ENCODE data around the gene NFS1.

Gene NFS1

DNA sequence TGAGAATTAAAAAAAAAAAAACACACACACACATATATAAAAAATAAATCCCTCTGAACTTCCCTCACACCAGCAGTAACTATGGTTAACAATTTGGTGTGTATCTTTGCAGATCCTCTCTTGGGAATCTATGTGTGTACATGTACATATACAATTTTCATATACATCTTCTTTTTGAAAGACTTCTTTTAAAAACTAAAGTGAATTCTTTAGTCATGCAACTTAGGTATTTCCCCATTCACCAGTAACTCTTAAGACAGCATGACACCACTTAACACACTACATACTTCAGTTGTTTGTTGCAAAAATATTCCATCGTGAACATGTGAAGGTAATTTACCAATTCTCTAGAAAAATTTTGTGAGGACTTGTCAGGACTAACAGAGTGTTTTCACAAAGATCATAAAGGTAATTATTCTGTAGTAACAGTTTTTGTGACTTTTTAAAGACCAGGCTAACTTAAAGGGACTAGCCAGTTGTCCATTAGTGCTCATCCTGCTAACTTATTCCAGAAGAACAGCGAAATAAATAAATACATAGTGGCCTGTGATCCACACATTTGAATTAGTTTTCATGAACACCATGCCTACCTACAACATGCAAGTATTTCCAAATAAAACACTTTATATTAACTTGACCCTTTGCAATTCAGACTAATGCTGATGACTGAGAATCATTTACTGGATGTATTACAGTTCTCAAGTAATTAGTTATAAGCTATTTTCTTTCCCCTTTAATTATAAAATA lies 30.9 kb upstream of the NFS1 start:
- no peak overlapping the region for H3K27ac ChIP-seq (ENCODE audit: low read length)
- H3K9ac ChIP-seq (ENCODE audit: low read length), result no peak overlapping the region
- H3K27me3 ChIP-seq (ENCODE audit: low read depth, low read length), result no peaks in the 10 kb centered on the region
- peaks cover 80% of the 10 kb centered on the region for H3K36me3 ChIP-seq (replicated peaks; ENCODE audit: low read depth, low read length)
- H3K4me2 ChIP-seq (ENCODE audit: low read length), result no peak overlapping the region
- no peak overlapping the region for H2AFZ ChIP-seq (ENCODE audit: low read depth, low read length)
- H3K79me2 ChIP-seq (ENCODE audit: low read length), result peaks cover 98% of the 10 kb centered on the region
- no peak for TF ChIP-seq EZH2phosphoT487 (IDR thresholded peaks at IDR 0.05; ENCODE audit: low read depth)
- TF ChIP-seq, protein P1, sequence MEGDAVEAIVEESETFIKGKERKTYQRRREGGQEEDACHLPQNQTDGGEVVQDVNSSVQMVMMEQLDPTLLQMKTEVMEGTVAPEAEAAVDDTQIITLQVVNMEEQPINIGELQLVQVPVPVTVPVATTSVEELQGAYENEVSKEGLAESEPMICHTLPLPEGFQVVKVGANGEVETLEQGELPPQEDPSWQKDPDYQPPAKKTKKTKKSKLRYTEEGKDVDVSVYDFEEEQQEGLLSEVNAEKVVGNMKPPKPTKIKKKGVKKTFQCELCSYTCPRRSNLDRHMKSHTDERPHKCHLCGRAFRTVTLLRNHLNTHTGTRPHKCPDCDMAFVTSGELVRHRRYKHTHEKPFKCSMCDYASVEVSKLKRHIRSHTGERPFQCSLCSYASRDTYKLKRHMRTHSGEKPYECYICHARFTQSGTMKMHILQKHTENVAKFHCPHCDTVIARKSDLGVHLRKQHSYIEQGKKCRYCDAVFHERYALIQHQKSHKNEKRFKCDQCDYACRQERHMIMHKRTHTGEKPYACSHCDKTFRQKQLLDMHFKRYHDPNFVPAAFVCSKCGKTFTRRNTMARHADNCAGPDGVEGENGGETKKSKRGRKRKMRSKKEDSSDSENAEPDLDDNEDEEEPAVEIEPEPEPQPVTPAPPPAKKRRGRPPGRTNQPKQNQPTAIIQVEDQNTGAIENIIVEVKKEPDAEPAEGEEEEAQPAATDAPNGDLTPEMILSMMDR (IDR thresholded peaks at IDR 0.05; ENCODE audit: low read depth, low read length), result no peak
- peaks cover 87% of the 10 kb centered on the region for H4K20me1 ChIP-seq (ENCODE audit: insufficient read depth, low read length)
- no peak overlapping the region for H3K4me3 ChIP-seq (ENCODE audit: low read length)
- no peaks in the 10 kb centered on the region for H3K9me3 ChIP-seq (ENCODE audit: insufficient read depth, low read length)
- no peaks in the 10 kb centered on the region for H3K4me1 ChIP-seq (ENCODE audit: low read length)

DNA sequence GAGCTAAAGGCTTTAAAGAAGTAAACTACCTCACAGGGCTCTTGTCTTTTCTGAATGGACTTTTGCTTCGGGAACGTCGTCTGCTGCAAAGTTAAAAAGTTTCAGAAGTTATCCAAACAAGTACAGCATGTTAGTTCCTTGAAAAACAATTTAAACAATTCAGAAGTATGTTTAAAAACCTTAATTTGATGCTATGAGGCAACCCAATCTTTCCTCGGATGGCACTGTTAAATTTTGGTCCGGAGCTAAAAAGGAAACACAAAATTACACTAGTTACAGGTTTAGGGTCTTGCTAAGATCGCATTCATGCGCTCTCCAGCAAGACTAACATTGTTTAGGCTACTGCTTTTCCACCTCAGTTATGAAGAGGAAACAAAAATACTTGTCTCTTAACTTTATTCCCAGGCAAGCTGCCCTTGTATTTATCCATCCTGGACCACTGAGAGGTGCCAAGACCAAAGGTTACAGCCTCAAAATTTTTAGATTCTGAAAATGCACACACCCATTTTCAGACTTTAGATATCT lies 30.2 kb upstream of the NFS1 start:
- no peaks in the 10 kb centered on the region for H3K27me3 ChIP-seq (ENCODE audit: low read depth, low read length)
- H3K36me3 ChIP-seq (replicated peaks; ENCODE audit: low read depth, low read length), result peaks cover 80% of the 10 kb centered on the region
- H4K20me1 ChIP-seq (ENCODE audit: insufficient read depth, low read length), result peaks cover 86% of the 10 kb centered on the region
- no peak for TF ChIP-seq EZH2phosphoT487 (IDR thresholded peaks at IDR 0.05; ENCODE audit: low read depth)
- TF ChIP-seq, protein P1 (IDR thresholded peaks at IDR 0.05; ENCODE audit: low read depth, low read length), result no peak
- no peak overlapping the region for H3K9ac ChIP-seq (ENCODE audit: low read length)
- H3K27ac ChIP-seq (ENCODE audit: low read length), result no peak overlapping the region
- no peaks in the 10 kb centered on the region for H3K9me3 ChIP-seq (ENCODE audit: insufficient read depth, low read length)
- no peak overlapping the region for H2AFZ ChIP-seq (ENCODE audit: low read depth, low read length)
- H3K4me2 ChIP-seq (ENCODE audit: low read length), result no peak overlapping the region
- no peaks in the 10 kb centered on the region for H3K4me1 ChIP-seq (ENCODE audit: low read length)
- H3K79me2 ChIP-seq (ENCODE audit: low read length), result peaks cover 98% of the 10 kb centered on the region
- H3K4me3 ChIP-seq (ENCODE audit: low read length), result no peak overlapping the region

DNA sequence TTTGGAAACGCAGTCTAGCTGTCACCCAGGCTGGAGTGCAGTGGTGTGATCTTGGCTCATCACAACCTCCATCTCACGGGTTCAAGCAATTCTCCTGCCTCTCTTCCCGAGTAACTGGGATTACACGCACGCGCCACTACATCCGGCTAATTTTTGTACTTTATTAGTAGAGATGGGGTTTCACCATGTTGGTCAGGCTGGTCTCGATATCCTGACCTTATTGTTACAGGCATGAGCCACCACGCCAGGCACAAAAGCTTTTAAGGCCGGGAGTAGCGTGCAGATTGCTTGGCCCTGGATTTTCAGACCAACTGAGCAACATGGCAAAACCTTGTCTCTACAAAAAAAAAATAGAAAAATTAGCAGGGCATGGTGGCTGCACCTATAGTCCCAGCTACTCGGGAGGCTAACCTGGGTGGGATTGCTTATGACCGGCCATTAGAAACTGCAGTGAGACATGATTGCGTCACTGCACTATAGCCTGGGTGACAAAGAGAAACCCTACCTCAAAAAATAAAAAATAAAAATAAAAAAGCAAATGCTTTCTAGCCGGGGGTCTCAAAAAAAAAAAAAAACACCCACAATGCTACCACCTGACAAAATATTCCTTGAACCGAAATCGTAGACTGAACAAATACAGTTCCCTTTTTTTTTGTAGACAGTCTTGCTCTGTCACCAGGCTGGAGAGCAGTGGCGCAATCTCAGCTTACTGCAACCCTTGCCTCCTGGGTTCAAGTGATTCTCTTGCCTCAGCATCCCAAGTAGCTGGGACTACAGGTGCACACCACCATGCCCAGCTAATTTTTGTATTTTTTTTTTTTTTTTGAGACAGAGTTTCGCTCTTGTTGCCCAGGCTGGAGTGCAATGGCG lies 27.9 kb upstream of the NFS1 start:
- H3K4me1 ChIP-seq (ENCODE audit: low read length), result no peaks in the 10 kb centered on the region
- no peak overlapping the region for H3K27ac ChIP-seq (ENCODE audit: low read length)
- peaks cover 80% of the 10 kb centered on the region for H4K20me1 ChIP-seq (ENCODE audit: insufficient read depth, low read length)
- H3K36me3 ChIP-seq (replicated peaks; ENCODE audit: low read depth, low read length), result peaks cover 76% of the 10 kb centered on the region
- H2AFZ ChIP-seq (ENCODE audit: low read depth, low read length), result no peak overlapping the region
- no peak overlapping the region for H3K4me2 ChIP-seq (ENCODE audit: low read length)
- no peak overlapping the region for H3K4me3 ChIP-seq (ENCODE audit: low read length)
- no peak overlapping the region for H3K9ac ChIP-seq (ENCODE audit: low read length)
- H3K27me3 ChIP-seq (ENCODE audit: low read depth, low read length), result no peaks in the 10 kb centered on the region
- H3K9me3 ChIP-seq (ENCODE audit: insufficient read depth, low read length), result no peaks in the 10 kb centered on the region
- H3K79me2 ChIP-seq (ENCODE audit: low read length), result peaks cover 96% of the 10 kb centered on the region
- TF ChIP-seq, protein P1 (IDR thresholded peaks at IDR 0.05; ENCODE audit: low read depth, low read length), result no peak
- TF ChIP-seq EZH2phosphoT487 (IDR thresholded peaks at IDR 0.05; ENCODE audit: low read depth), result no peak
